HG03196 (cell line): ENCODE measurements around the gene CYSRT1.
A peak's percentile ranks its signal among the peaks of the same experiment; 100 is the strongest.
"Not testable (repeated sequence)": the region's sequence is repeated elsewhere in the genome, so short reads cannot be mapped to it uniquely, and the experiment has no call there.

Source experiments
- ATAC-seq: cut with Tn5 transposase; IDR thresholded peaks from one replicate; pipeline ENCODE4 v1.9.1; 2021; ENCODE audit not compliant: unreplicated experiment

Gene CYSRT1

GRCh38 chr9:137235424-137236237 is 10.7 kb downstream of the CYSRT1 start:
- no peak for ATAC-seq

GRCh38 chr9:137236238-137236935 is 11.4 kb downstream of the CYSRT1 start:
- ATAC-seq, result no peak

GRCh38 chr9:137236936-137237421 is 12.0 kb downstream of the CYSRT1 start:
- no peak for ATAC-seq

GRCh38 chr9:137237759-137238726 is 13.1 kb downstream of the CYSRT1 start:
- no peak for ATAC-seq

GRCh38 chr9:137239541-137240200 is 14.7 kb downstream of the CYSRT1 start:
- ATAC-seq, result not testable (repeated sequence)

- peak; percentile 21 for ATAC-seq
Observed at GRCh38 chr9:137240318-137240840, 15.4 kb downstream of the CYSRT1 start.

- ATAC-seq, result peak; percentile 69
Observed at GRCh38 chr9:137240841-137241489, 16.0 kb downstream of the CYSRT1 start, which contains the start of gene TUBB4B. Gene TUBB4B, plus strand, starts transcription at chr9:137241287. Its CDS starts 74 bp downstream, at chr9:137241361.

- ATAC-seq, result peak; percentile 6
Observed at GRCh38 chr9:137241490-137242268, 16.7 kb downstream of the CYSRT1 start.

GRCh38 chr9:137242269-137243203 is 17.6 kb downstream of the CYSRT1 start:
- ATAC-seq, result no peak

- ATAC-seq, result not testable (repeated sequence)
Observed at GRCh38 chr9:137243266-137243625, 18.3 kb downstream of the CYSRT1 start.

- no peak for ATAC-seq
Observed at GRCh38 chr9:137243626-137244485, 18.9 kb downstream of the CYSRT1 start.

GRCh38 chr9:137244486-137245449 is 19.8 kb downstream of the CYSRT1 start:
- ATAC-seq, result no peak

- no peak for ATAC-seq
Observed at GRCh38 chr9:137245450-137246421, 20.8 kb downstream of the CYSRT1 start.

GRCh38 chr9:137247135-137247915 is 22.4 kb downstream of the CYSRT1 start:
- ATAC-seq, result no peak
